ENCODE results near the gene CD109. TPM values are rescaled to one million over a fixed set of nuclear protein-coding genes. Genes with fewer than 3 reads are reported as not detected.

Gene CD109
- 10 to 100 TPM; 10.8 to 11.3 TPM for total RNA-seq

DNA sequence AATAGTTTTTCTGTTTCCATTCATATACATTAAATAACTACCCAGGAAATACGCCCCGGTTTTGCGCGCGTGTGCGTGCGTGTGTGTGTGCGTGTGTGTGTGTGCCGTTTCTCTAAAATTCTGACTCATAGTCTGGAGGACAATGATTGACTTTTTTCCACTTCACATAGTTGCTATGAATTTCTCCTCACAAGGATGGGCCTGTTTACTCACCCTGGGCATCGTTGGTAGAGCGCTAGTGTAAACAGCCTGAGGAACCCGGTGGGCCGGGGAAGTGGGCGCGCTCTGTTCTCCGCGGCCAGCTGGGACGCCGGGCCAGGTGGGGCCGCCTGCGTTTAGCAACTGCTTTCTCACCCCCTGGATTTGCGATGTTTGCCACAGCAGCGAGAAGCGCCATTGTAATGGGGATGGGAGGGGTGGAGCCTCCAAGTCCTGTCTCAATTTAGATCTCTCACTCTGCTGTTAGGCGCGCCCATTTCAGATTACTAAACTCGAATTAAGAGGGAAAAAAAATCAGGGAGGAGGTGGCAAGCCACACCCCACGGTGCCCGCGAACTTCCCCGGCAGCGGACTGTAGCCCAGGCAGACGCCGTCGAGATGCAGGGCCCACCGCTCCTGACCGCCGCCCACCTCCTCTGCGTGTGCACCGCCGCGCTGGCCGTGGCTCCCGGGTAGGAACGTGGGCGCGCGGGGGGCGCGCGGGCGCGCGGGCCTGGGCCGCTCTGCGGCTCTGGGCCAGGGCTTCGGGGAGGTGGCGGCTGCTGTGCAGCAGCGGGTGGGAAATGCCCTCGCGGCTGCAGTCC, at the start of gene CD109:
Gene CD109 (plus strand): TSS at position 585 of the 803 bp plus-strand sequence. CDS start 13 bp downstream, at position 598.
- peaks cover 3% of the 10 kb centered on the region for H3K9me3 Mint-ChIP-seq
- peaks cover 41% of the 10 kb centered on the region for H3K4me1 Mint-ChIP-seq
- peak within 1 kb of the TSS; percentile 93 for H3K27ac Mint-ChIP-seq
- ChIA-PET CTCF (no interaction called here), POLR2A (no interaction called here)
- peak; percentile 66 for DNase-seq
- H3K27me3 Mint-ChIP-seq, result no peaks in the 10 kb centered on the region
- peak within 1 kb of the TSS; percentile 87 for H3K4me3 Mint-ChIP-seq
- peaks cover 25% of the 10 kb centered on the region for H3K36me3 Mint-ChIP-seq (ENCODE audit: low read depth)

DNA sequence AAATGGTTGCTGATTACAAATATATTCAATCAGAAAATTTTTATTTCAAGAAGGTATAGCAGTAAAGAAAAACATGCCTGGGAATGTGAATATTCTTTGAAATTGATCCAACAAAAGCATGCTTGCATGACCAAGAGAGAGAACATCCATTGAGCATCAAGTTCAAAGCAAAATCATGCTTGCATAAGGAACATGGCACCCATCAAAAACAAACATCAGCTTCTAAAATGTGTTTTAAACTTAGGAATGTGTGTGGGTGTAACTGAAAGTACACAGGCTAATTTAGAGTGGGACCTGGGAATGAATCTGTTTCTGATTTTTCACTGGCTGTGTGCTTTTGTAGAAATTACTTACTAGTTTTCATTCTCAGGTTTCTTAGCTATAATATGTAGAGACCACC, 47.8 kb upstream of the CD109 start:
- Mint-ChIP-seq H3K4me1 (peaks cover 28% of the 10 kb centered on the region), H3K27me3 (no peaks in the 10 kb centered on the region), H3K27ac (no peak overlapping the region), H3K36me3 (ENCODE audit: low read depth) (peaks cover 7% of the 10 kb centered on the region), H3K9me3 (no peaks in the 10 kb centered on the region), H3K4me3 (no peak overlapping the region)
- ChIA-PET POLR2A (no interaction called here), CTCF (interaction anchor here (0.6 to 1.0 kb wide), 3 partner anchors 9 to 373 kb away, joined by 3 read pairs; no protein-coding TSS in a partner anchor)
- no peak for DNase-seq

DNA sequence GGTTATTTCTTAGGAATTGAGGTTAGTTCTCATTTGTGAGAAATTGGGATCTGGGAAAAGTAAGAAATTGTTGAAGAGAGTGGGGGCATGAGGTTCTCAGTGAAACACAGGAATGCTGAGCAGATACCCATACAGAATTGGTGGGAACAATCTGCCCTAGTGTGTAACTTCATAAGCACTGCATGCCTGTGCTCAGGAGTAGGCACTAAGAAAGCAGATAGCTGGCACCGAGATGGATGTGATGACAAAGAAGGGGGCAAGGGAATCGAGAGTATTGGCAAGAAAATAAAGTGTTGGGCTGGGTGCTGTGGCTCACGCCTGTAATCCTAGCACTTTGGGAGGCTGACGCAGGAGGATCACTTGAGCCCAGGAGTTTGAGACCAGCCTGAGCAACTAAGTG, 46.2 kb upstream of the CD109 start:
- POLR2A ChIA-PET, result no interaction called here
- Mint-ChIP-seq H3K9me3 (no peaks in the 10 kb centered on the region), H3K36me3 (ENCODE audit: low read depth) (peaks cover 7% of the 10 kb centered on the region), H3K4me3 (no peak overlapping the region), H3K27me3 (no peaks in the 10 kb centered on the region), H3K4me1 (peaks cover 32% of the 10 kb centered on the region), H3K27ac (no peak overlapping the region)
- CTCF ChIA-PET, result interaction anchor here (0.6 kb wide), 1 partner anchor 365 kb away, joined by 3 read pairs; no protein-coding TSS in a partner anchor
- DNase-seq, result no peak

DNA sequence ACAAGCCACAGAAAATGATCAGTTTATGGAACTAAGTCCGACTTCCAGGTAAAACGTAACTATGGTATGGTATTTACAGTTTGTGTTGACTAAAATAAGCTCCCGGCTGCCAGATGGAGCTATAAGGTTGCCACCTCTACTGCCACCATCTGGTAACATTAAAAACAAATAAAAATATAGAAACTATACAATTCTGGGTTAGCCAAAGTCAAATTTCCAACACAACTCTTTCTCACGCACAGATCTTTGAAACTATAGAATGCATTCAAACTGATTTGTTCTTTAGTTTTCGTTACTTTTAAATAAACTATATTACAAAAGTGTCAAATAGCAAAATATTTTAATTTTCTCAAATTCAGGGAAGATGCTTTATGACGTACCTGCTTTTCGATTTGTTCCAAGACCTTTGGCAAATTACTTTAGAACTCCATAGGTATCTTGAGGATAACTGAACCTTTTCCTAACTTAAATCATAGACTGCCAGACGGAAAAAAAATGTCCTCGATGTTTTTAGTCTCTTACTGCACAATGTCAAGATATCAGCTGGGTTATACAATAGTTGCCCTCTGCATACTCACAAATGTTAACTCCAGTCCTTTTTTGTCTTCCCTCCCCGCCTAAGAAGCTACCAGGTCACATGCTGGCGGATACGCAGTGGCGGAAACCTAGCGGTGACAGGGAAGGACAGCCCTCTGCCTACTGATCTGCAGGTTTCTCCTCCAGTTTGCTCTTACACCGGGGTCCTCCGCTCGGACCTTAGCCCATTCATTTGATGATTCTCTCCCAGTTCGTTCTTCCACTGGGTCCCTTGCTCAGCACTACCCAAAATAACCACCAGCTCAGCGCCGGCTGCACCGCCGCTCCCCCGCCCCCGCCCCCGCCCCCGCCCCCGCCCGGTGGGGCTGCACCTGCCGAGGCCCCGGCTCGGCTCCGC, 43.1 kb upstream of the CD109 start:
- Mint-ChIP-seq H3K27ac (peak overlapping the region; percentile 98), H3K4me1 (peaks cover 37% of the 10 kb centered on the region), H3K36me3 (ENCODE audit: low read depth) (peaks cover 7% of the 10 kb centered on the region), H3K9me3 (no peaks in the 10 kb centered on the region), H3K27me3 (no peaks in the 10 kb centered on the region), H3K4me3 (peak overlapping the region; percentile 99)
- DNase-seq, result peak; percentile 80
- ChIA-PET CTCF (interaction anchor here (0.5 to 3.6 kb wide), 29 partner anchors 9 to 518 kb away, joined by 3 to 15 read pairs (median 4); partner anchors contain the start of gene MTO1), POLR2A (interaction anchor here (0.6 to 1.4 kb wide), 2 partner anchors 132 to 203 kb away, joined by 4 to 8 read pairs; partner anchors contain the start of gene EEF1A1)

DNA sequence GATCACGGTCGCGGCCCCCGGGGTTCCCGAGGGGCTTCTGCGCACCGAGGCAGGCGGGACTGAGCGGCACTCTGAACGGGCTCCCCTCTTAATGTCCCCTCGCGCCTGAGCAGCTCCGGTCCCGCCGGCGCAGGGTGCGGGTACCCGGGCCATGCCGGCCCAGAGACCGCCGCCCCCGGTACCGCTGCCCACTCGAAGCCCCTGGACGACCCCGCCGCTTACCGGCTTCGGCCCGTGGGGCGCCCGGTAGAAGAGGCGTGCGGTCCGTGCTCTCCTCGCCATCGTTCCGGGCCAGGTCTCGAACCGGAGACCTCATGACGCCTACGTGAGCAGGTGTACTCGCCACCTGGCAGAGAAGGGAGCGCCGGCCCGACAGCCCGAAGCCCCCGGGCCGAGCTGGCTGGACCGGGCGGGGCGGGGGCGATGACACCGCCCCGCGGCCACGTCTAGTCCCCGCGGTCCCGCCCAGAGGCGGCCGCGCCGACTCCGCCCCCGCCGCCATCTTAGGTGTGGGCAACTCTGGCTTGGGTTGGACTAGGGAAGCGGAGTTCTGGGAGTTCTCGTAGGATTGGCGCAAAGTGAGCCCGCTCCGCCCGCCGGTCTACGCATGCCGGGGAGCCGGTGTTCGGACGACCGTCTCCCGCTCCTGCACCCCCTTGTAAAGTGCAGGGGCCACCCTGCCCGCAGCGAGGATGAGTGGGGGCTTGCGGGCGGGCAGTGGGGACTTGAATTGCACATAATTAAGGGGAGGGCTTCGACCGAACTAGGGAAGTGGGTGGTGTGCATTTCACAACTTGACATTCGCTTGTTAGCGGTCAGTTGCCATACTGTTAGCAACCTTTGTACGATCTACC, 42.2 kb upstream of the CD109 start, which contains the start of gene SLC17A5:
Gene SLC17A5 (minus strand): TSS at position 422 of the 854 bp plus-strand sequence. CDS start 106 bp downstream, at position 316.
- DNase-seq, result peak; percentile 92
- POLR2A ChIA-PET, result interaction anchor here (0.6 to 1.4 kb wide), 2 partner anchors 38 to 133 kb away, joined by 3 to 8 read pairs; partner anchors contain the start of gene EEF1A1
- Mint-ChIP-seq H3K4me3 (peak within 1 kb of the TSS; percentile 99), H3K27me3 (no peaks in the 10 kb centered on the region), H3K27ac (peak within 1 kb of the TSS; percentile 98), H3K36me3 (ENCODE audit: low read depth) (peaks cover 7% of the 10 kb centered on the region), H3K9me3 (no peaks in the 10 kb centered on the region), H3K4me1 (peaks cover 38% of the 10 kb centered on the region)
- CTCF ChIA-PET, result interaction anchor here (0.6 to 3.6 kb wide), 23 partner anchors 8 to 265 kb away, joined by 3 to 15 read pairs (median 5); partner anchors contain the start of gene MTO1

DNA sequence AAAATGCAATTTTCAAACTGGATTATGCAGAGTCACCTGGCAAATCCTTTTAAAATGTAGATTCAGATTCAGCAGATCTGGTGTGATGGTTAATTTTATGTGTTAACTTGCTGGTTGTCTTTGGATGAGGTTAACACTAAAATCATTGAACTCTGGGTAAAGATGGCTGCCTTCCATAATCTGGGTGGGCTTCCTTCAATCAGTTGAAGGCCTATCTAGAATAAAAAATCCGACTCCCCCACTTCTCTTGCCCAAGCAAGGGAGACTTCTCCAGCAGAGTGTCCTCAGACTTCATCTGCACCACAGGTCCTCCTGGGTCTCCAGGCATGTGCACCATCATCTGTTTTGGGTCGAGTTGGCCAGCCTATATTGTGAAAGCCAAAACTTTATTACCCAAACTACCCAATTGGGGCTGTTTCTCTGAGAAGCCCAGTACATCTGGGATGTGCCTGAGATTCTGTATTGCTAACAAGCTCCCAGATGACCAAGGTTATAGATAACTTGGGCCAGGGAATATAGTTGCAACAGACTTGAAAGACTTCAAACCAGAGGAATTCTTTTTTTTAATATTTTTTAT, 40.6 kb upstream of the CD109 start:
- DNase-seq, result no peak
- H3K36me3 Mint-ChIP-seq (ENCODE audit: low read depth), result peaks cover 3% of the 10 kb centered on the region
- CTCF ChIA-PET, result interaction anchor here (1.3 to 1.4 kb wide), 3 partner anchors 11 to 266 kb away, joined by 3 to 5 read pairs (median 4); no protein-coding TSS in a partner anchor
- peaks cover 38% of the 10 kb centered on the region for H3K4me1 Mint-ChIP-seq
- POLR2A ChIA-PET, result no interaction called here
- H3K27me3 Mint-ChIP-seq, result no peaks in the 10 kb centered on the region
- H3K4me3 Mint-ChIP-seq, result peak overlapping the region; percentile 99
- peak overlapping the region; percentile 41 for H3K27ac Mint-ChIP-seq
- H3K9me3 Mint-ChIP-seq, result no peaks in the 10 kb centered on the region

DNA sequence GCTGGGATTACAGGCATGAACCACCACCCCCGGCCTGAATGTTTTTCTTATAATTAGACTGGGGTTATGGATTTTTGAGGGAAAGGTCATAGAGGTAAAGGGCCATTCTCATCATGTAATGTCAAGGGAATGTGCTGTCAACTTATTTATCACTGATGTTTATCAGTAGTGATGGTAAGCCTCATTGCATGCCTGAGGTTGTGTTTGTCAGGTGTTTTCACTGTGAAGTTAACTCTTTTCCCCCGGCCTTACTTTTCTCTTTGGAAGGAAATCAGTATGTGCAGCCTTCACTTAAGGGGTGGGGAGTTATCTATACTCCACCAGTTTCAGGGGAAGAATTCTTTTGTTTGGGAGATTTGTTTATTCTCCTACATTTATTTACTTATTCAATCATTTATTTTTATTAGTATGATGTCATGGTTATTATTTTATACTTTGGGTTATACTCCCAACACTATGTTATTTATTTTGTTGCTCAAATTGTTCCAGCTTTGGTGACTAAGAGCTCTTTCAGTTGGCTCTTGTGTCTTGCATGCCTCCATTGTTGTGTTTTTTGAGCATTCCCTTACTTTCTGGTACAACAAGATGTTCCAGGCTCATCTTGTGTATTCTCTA, 39.4 kb upstream of the CD109 start:
- Mint-ChIP-seq H3K36me3 (ENCODE audit: low read depth) (no peaks in the 10 kb centered on the region), H3K27me3 (no peaks in the 10 kb centered on the region), H3K4me3 (no peak overlapping the region), H3K4me1 (peaks cover 35% of the 10 kb centered on the region), H3K27ac (no peak overlapping the region), H3K9me3 (no peaks in the 10 kb centered on the region)
- POLR2A ChIA-PET, result no interaction called here
- DNase-seq, result no peak
- CTCF ChIA-PET, result no interaction called here

DNA sequence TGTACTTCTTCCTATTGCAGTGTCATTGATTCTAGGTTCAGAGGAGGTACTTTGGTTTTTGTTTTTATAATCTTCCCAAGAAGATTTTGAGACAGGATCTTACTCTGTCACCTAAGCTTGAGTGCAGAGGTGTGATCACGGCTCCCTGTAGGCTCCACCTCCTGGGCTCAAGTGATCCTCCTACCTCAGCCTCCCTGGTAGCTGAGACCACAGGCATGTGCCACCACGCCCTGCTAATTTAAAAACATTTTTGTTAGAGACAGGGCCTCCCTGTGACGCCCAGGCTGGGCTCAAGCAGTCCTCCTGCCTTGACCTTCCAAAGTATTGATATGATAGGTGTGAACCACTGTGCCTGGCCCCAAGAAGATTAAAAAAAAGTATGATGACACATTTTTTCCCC, 38.8 kb upstream of the CD109 start:
- ChIA-PET POLR2A (no interaction called here), CTCF (interaction anchor here (1.0 kb wide), 1 partner anchor 9 kb away, joined by 3 read pairs; no protein-coding TSS in a partner anchor)
- H3K4me3 Mint-ChIP-seq, result no peak overlapping the region
- no peaks in the 10 kb centered on the region for H3K9me3 Mint-ChIP-seq
- H3K27ac Mint-ChIP-seq, result peak overlapping the region; percentile 66
- peaks cover 31% of the 10 kb centered on the region for H3K4me1 Mint-ChIP-seq
- H3K27me3 Mint-ChIP-seq, result no peaks in the 10 kb centered on the region
- DNase-seq, result no peak
- H3K36me3 Mint-ChIP-seq (ENCODE audit: low read depth), result no peaks in the 10 kb centered on the region

DNA sequence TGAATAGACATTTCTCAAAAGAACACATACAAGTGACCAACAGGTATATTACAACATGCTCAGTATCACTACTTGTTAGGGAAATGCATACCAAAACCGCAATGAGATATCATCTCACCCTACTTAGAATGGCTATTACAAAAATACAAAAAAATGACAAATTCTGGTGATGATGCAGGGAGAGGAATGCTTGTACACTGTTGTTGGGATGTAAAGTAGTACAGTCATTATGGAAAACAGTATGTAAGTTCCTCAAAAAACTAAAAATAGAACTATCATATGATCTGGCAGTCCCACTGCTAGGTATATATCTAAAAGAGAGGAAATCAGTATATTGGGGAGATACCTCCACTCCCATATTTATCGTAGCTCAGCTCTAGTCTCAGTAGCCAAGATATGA, 31.3 kb upstream of the CD109 start:
- Mint-ChIP-seq H3K36me3 (ENCODE audit: low read depth) (no peaks in the 10 kb centered on the region), H3K9me3 (no peaks in the 10 kb centered on the region), H3K27ac (no peak overlapping the region), H3K4me3 (no peak overlapping the region), H3K4me1 (peaks cover 4% of the 10 kb centered on the region), H3K27me3 (peaks cover 26% of the 10 kb centered on the region)
- ChIA-PET CTCF (interaction anchor here (1.0 kb wide), 1 partner anchor 11 kb away, joined by 3 read pairs; the partner anchor contains the start of gene SLC17A5), POLR2A (no interaction called here)
- no peak for DNase-seq

DNA sequence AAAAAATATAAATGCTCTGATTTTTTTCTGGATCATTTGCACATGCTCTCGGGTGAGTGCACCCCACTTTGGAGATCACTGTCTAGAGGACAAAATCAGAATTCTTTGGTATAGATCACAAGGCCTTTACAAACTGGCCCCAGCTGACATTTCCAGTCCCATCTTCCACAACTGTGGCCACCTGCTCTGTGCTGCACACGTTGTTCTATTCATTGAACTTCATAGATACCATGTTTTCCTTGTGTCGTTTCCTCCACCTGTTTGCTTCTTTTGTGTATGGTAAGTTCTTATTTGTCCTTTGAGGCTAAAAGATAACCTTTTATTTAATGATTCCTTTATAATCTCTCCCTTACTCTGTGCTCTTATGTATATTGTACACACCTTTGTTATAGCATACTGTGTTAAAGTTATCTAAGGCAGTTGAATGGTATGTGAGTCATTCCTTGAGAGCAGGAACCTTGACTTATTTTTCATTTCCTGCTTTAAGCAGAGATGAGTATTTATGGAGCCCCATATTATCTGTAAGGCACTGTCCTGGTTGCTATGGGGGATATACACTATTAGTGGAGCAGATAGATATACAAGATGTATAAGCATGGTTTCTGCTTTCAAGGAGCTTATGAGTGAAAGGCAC, 30.2 kb upstream of the CD109 start:
- ChIA-PET POLR2A (no interaction called here), CTCF (interaction anchor here (0.6 to 1.0 kb wide), 2 partner anchors 12 to 34 kb away, joined by 3 to 5 read pairs; partner anchors contain the start of gene SLC17A5)
- Mint-ChIP-seq H3K36me3 (ENCODE audit: low read depth) (no peaks in the 10 kb centered on the region), H3K27ac (no peak overlapping the region), H3K4me1 (peaks cover 4% of the 10 kb centered on the region), H3K27me3 (peaks cover 36% of the 10 kb centered on the region), H3K9me3 (no peaks in the 10 kb centered on the region), H3K4me3 (no peak overlapping the region)
- no peak for DNase-seq

DNA sequence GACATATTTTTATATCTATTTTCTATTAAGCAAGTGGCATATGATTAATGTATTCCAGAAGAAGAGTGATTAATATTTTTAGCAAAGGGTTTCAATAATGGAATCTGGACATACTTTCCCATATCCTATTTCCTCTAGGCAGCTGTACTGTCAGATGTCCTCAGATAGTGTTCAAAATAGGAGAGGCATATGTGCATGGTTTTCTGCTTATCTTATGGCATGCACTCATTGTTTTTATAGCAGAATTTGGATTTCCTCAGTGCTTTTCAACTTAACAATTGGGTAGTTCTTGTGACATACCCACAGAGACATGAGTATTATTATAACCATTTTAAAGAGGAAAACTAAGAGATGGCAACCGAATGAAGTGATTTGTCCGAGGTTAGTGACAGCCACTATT, 29.6 kb upstream of the CD109 start:
- H3K27me3 Mint-ChIP-seq, result peaks cover 38% of the 10 kb centered on the region

More for the DNA sequence above, 29.6 kb upstream of the CD109 start:
- no peaks in the 10 kb centered on the region for H3K9me3 Mint-ChIP-seq
- H3K36me3 Mint-ChIP-seq (ENCODE audit: low read depth), result no peaks in the 10 kb centered on the region
- ChIA-PET POLR2A (no interaction called here), CTCF (interaction anchor here (1.0 to 1.1 kb wide), 2 partner anchors 12 to 13 kb away, joined by 4 read pairs; no protein-coding TSS in a partner anchor)
- peaks cover 4% of the 10 kb centered on the region for H3K4me1 Mint-ChIP-seq
- DNase-seq, result no peak
- no peak overlapping the region for H3K27ac Mint-ChIP-seq
- no peak overlapping the region for H3K4me3 Mint-ChIP-seq

Data from activated CD4-positive, alpha-beta T cell treated with anti-CD3 and anti-CD28 coated beads, Interleukin-2, amount 10 ng/mL, durations not matched to agents 7 days and 5 days (primary cell).